NCI-H526 treated with DMSO at 0.1 percent for 48 hours (cell line): ENCODE results near the gene PCBD1.

Source experiments
- DNase-seq: peaks from one replicate; lab custom pipeline; 2025; lab: John Stamatoyannopoulos, UW

PCBD1 gene

GRCh38 chr10:70902661-70903261 is 14.4 kb upstream of the PCBD1 start:
- DNase-seq = no peak

GRCh38 chr10:70901276-70901878 is 13.0 kb upstream of the PCBD1 start:
- DNase-seq = no peak

GRCh38 chr10:70899096-70899495 is 10.7 kb upstream of the PCBD1 start:
- DNase-seq = no peak

GRCh38 chr10:70898687-70899086 is 10.3 kb upstream of the PCBD1 start:
- no peak for DNase-seq

- DNase-seq = no peak
These were observed 8.2 kb upstream of the PCBD1 start for GRCh38 chr10:70896551-70896950.

GRCh38 chr10:70894416-70894815 is 6.1 kb upstream of the PCBD1 start:
- DNase-seq = no peak

GRCh38 chr10:70893227-70894006 is 5.1 kb upstream of the PCBD1 start:
- DNase-seq = no peak

- DNase-seq = no peak
These were observed 4.3 kb upstream of the PCBD1 start for GRCh38 chr10:70892631-70893030.

GRCh38 chr10:70891627-70892026 is 3.3 kb upstream of the PCBD1 start:
- no peak for DNase-seq

GRCh38 chr10:70890917-70891431 is 2.6 kb upstream of the PCBD1 start:
- DNase-seq = no peak

GRCh38 chr10:70889291-70889690 is 926 bp upstream of the PCBD1 start:
- no peak for DNase-seq

- no peak for DNase-seq
These were observed 1.3 kb downstream of the PCBD1 start for GRCh38 chr10:70886921-70887665.

GRCh38 chr10:70885931-70886903 is 2.1 kb downstream of the PCBD1 start:
- no peak for DNase-seq

GRCh38 chr10:70885481-70885880 is 2.9 kb downstream of the PCBD1 start:
- no peak for DNase-seq

- DNase-seq = no peak
These were observed 3.6 kb downstream of the PCBD1 start for GRCh38 chr10:70884741-70885140.

- peak; percentile 55 for DNase-seq
These were observed 8.3 kb downstream of the PCBD1 start for GRCh38 chr10:70880077-70880534.

- DNase-seq = no peak
These were observed 9.2 kb downstream of the PCBD1 start for GRCh38 chr10:70879207-70879606.

GRCh38 chr10:70874061-70874460 is 14.3 kb downstream of the PCBD1 start:
- no peak for DNase-seq

- DNase-seq = no peak
These were observed 16.1 kb downstream of the PCBD1 start for GRCh38 chr10:70872291-70872690.

GRCh38 chr10:70866424-70866823 is 21.9 kb downstream of the PCBD1 start:
- DNase-seq = no peak

GRCh38 chr10:70864935-70865334 is 23.4 kb downstream of the PCBD1 start:
- no peak for DNase-seq
